HFFc6 (cell line): ENCODE results near the gene TBCE. TPM values are rescaled to one million over a fixed set of nuclear protein-coding genes. Genes with fewer than 3 reads are reported as not detected.

ENCODE experiments used
- DNase-seq: peaks from one replicate; pipeline ENCODE4 v3.0.0-alpha.2; 2018
- H3K27ac Mint-ChIP-seq: 2 replicates; pipeline ENCODE4 v1.8.0; 2020; ENCODE audit warnings: mild to moderate bottlenecking, mixed read lengths
- H3K27me3 Mint-ChIP-seq: 2 replicates; pipeline ENCODE4 v1.8.0; 2021; ENCODE audit warnings: mild to moderate bottlenecking, moderate library complexity, mixed read lengths; ENCODE audit not compliant: insufficient read depth
- H3K36me3 Mint-ChIP-seq: 2 replicates; pipeline ENCODE4 v1.8.0; 2021; ENCODE audit warnings: low read depth, mixed read lengths
- H3K4me1 Mint-ChIP-seq: 2 replicates; pipeline ENCODE4 v1.8.0; 2020; ENCODE audit warnings: low read depth, mixed read lengths
- H3K4me3 Mint-ChIP-seq: 2 replicates; pipeline ENCODE4 v1.8.0; 2020; ENCODE audit warnings: mild to moderate bottlenecking, moderate library complexity, mixed read lengths
- H3K9me3 Mint-ChIP-seq: 2 replicates; pipeline ENCODE4 v1.8.0; 2020; ENCODE audit warnings: mild to moderate bottlenecking, mixed read lengths
- total RNA-seq, 6 experiments: library from RNA; stranded (reverse); fragmentation: NEBNext Ultra II Directional; extraction: Animal tissue kit (Norgen Biotek cat#: 25700); gene quantifications; 2 replicates in 1 of 6; 3 replicates in 5 of 6; pipeline ENCODE4 v1.2.3, GENCODE V29; 2021
- TF ChIP-seq, protein P1 (sequence below): fragments of 200-600 bp; sonication (generic); IDR thresholded peaks from 2 replicates; pipeline ENCODE4 v1.5.0; 2021; ENCODE audit warnings: antibody characterized with exemption, mild to moderate bottlenecking

Gene TBCE
- total RNA-seq, 6 experiments from 2014 or later = 20.0 to 29.4 (median 26.0) TPM

DNA sequence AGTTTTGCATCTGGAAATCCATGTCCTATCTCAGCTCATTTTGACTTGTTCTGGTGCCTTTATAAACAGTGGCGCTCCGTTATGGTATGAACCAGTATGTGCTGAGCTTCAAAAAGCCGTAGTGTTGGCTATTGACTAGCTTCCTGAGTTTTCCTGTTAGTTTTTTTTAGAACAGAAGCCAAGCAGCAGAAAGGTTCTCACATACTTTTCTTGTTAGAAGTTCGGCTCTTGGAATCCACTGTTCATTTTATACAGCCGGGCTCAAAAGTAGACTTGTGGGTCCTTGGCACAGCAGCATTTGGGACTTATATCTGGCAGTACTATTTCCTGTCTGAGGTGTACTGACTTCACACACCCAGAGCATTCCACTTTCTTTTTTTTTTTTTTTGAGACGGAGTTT lies 63.8 kb downstream of the TBCE start:
- peaks cover 24% of the 10 kb centered on the region for H3K4me1 Mint-ChIP-seq
- no peaks in the 10 kb centered on the region for H3K9me3 Mint-ChIP-seq
- no peaks in the 10 kb centered on the region for H3K36me3 Mint-ChIP-seq
- DNase-seq = peak; percentile 49
- no peak overlapping the region for H3K4me3 Mint-ChIP-seq
- H3K27me3 Mint-ChIP-seq = peaks cover 1% of the 10 kb centered on the region; the same call in 1 of the 2 replicates
- TF ChIP-seq, protein P1, sequence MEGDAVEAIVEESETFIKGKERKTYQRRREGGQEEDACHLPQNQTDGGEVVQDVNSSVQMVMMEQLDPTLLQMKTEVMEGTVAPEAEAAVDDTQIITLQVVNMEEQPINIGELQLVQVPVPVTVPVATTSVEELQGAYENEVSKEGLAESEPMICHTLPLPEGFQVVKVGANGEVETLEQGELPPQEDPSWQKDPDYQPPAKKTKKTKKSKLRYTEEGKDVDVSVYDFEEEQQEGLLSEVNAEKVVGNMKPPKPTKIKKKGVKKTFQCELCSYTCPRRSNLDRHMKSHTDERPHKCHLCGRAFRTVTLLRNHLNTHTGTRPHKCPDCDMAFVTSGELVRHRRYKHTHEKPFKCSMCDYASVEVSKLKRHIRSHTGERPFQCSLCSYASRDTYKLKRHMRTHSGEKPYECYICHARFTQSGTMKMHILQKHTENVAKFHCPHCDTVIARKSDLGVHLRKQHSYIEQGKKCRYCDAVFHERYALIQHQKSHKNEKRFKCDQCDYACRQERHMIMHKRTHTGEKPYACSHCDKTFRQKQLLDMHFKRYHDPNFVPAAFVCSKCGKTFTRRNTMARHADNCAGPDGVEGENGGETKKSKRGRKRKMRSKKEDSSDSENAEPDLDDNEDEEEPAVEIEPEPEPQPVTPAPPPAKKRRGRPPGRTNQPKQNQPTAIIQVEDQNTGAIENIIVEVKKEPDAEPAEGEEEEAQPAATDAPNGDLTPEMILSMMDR = no peak
- peak overlapping the region; percentile 81 for H3K27ac Mint-ChIP-seq

DNA sequence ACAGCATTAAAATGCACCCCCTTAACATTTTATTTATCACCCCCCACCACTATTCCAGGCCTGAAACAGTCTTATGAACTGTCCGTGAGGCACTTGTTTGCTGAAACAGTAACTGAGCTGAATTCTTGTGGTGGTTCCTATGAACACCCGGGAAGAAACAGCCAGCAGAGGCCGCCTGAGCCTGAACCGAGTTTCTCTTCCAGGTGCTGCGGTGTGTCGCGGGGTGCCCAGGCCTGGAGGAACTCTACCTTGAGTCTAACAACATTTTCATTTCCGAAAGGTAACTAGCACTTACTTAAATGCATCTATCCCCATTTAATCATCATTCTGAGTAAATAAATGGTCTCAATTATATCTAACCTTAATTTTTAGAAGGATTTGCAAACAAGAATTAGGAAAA lies 66.8 kb downstream of the TBCE start:
- no peak overlapping the region for H3K4me3 Mint-ChIP-seq
- no peak for DNase-seq
- H3K27ac Mint-ChIP-seq = no peak overlapping the region
- peaks cover 1% of the 10 kb centered on the region; the same call in 1 of the 2 replicates for H3K27me3 Mint-ChIP-seq
- H3K4me1 Mint-ChIP-seq = peaks cover 23% of the 10 kb centered on the region
- TF ChIP-seq, protein P1 = no peak
- H3K9me3 Mint-ChIP-seq = no peaks in the 10 kb centered on the region
- H3K36me3 Mint-ChIP-seq = peaks cover 11% of the 10 kb centered on the region; the same call in 1 of the 2 replicates

DNA sequence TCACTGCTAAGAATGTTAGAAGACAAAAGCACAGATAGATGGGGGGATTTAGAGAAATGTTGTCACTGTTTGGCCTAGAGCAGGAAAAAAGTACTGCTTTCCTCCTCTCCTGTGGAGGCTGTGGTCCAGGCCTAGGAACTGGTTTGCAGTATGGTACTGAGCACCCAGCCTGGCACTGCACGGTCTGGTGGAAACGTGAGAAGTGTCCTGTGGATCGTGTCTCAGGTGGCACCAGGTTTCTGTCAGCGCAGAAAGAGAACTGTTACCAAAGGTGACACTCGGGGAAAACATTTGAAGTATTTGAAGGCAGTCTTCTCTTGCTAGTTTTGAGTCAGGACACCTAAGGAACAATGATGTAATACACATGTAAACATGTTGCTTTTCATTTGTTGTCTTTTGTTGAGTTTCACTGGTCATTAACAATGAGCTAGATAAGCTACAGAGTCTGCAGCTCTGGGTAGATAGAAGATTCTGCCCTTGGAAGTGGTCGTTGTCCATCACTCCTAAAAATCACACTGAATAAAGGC lies 74.0 kb downstream of the TBCE start:
- peak overlapping the region; percentile 49; the same call in 1 of the 2 replicates for H3K27ac Mint-ChIP-seq
- H3K4me1 Mint-ChIP-seq = peaks cover 16% of the 10 kb centered on the region
- TF ChIP-seq, protein P1 = no peak
- no peaks in the 10 kb centered on the region for H3K9me3 Mint-ChIP-seq
- H3K36me3 Mint-ChIP-seq = peaks cover 31% of the 10 kb centered on the region
- no peaks in the 10 kb centered on the region for H3K27me3 Mint-ChIP-seq
- H3K4me3 Mint-ChIP-seq = no peak overlapping the region
- DNase-seq = no peak

DNA sequence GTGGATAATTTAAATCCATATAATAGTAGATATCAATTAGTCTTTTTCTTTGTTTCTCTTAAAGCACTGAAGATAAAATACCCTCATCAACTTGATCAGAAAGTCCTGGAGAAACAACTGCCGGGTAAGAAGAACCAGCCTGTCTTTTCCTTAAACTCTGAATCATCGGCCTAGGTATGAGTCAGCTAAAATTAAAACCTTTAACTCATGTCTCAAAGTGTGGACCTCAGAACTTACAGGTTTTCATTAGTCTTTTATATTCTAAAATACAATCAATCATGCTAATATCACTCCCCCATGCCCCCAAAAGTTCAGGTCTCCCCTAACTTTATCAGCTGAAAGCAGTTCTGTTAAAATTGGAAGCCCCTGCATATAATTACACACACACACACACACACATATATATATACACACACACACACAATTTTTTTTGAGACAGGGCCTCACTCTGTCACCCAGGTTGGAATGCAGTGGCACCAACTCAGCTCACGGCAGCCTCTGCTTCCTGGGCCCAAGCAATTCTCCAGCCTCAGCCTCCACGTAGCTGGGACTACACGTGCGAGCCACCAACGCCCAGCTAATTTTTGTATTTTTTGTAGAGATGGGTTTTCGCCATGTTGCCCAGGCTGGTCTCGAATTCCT lies 75.7 kb downstream of the TBCE start:
- H3K27me3 Mint-ChIP-seq = no peaks in the 10 kb centered on the region
- peaks cover 35% of the 10 kb centered on the region for H3K36me3 Mint-ChIP-seq
- peaks cover 16% of the 10 kb centered on the region for H3K4me1 Mint-ChIP-seq
- H3K9me3 Mint-ChIP-seq = no peaks in the 10 kb centered on the region
- peak overlapping the region; percentile 13; the same call in 1 of the 2 replicates for H3K4me3 Mint-ChIP-seq
- peak; percentile 68 for DNase-seq
- peak overlapping the region; percentile 81 for H3K27ac Mint-ChIP-seq
- TF ChIP-seq, protein P1 = no peak

DNA sequence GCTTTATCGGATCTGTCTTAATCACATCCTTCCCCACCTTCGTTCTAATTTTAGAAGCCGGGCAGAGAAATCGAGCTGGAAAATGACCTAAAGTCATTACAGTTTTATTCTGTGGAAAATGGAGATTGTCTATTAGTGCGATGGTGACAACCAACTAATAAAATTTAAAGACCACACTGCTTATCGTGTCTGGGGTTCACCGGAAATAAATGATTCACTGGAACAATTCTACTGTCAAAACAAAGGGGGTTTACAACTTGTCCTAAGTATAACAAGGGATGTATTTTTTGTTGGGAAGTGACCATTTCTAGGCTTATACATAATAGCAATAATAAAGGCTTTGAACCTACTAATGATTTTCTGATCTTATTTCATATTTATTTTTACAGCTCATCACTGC lies 81.4 kb downstream of the TBCE start:
- H3K27me3 Mint-ChIP-seq = no peaks in the 10 kb centered on the region; the same call in 1 of the 2 replicates
- no peak overlapping the region for H3K4me3 Mint-ChIP-seq

More for the DNA sequence above, 81.4 kb downstream of the TBCE start:
- Mint-ChIP-seq H3K9me3 (no peaks in the 10 kb centered on the region), H3K4me1 (peaks cover under 1% of the 10 kb centered on the region; the same call in 1 of the 2 replicates), H3K36me3 (peaks cover 40% of the 10 kb centered on the region), H3K27ac (no peak overlapping the region)
- TF ChIP-seq, protein P1 = no peak
- DNase-seq = no peak
